ENCODE data around the gene CCM2. TPM values are rescaled to one million over a fixed set of nuclear protein-coding genes. Genes with fewer than 3 reads are reported as not detected.

CCM2 gene
- total RNA-seq, 1 donor from 2014 or later, result 47.8 TPM

- no peak for DNase-seq (ENCODE audit: low spot score)
- Mint-ChIP-seq H3K27me3 (ENCODE audit: low read depth) (no peaks in the 10 kb centered on the region), H3K4me1 (ENCODE audit: low read depth) (peaks cover 49% of the 10 kb centered on the region), H3K9me3 (ENCODE audit: low read depth) (no peaks in the 10 kb centered on the region), H3K27ac (ENCODE audit: unreplicated experiment) (peak overlapping the region; percentile 88), H3K4me3 (ENCODE audit: unreplicated experiment) (no peak overlapping the region), H3K36me3 (ENCODE audit: low read depth) (peaks cover 22% of the 10 kb centered on the region)
- no peak for TF ChIP-seq CTCF (IDR thresholded peaks at IDR 0.05)
Measured at GRCh38 chr7:44981035-44981706, 18.8 kb upstream of the CCM2 start.

DNA sequence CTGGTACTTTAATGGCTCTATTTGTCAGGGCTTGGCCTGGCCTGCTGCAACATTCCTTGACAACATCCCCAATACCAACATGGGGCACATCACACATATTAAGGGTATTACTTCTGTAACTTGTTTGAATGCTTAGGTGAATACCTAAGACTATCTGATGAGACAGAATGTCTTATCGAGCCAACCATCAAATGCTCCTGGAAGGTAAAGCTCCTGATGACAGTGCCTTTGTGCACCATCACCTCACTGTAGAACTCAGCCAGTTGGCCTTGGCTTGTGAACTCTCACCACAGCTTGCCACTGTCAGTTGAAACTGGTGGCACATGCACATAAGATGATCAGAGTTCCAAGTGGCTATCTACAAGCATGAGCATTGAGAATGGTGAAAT lies 17.5 kb upstream of the CCM2 start:
- Mint-ChIP-seq H3K4me1 (ENCODE audit: low read depth) (peaks cover 61% of the 10 kb centered on the region), H3K36me3 (ENCODE audit: low read depth) (peaks cover 22% of the 10 kb centered on the region), H3K27me3 (ENCODE audit: low read depth) (no peaks in the 10 kb centered on the region), H3K9me3 (ENCODE audit: low read depth) (no peaks in the 10 kb centered on the region), H3K4me3 (ENCODE audit: unreplicated experiment) (no peak overlapping the region), H3K27ac (ENCODE audit: unreplicated experiment) (peak overlapping the region; percentile 32)
- TF ChIP-seq CTCF (IDR thresholded peaks at IDR 0.05), result no peak
- no peak for DNase-seq (ENCODE audit: low spot score)

DNA sequence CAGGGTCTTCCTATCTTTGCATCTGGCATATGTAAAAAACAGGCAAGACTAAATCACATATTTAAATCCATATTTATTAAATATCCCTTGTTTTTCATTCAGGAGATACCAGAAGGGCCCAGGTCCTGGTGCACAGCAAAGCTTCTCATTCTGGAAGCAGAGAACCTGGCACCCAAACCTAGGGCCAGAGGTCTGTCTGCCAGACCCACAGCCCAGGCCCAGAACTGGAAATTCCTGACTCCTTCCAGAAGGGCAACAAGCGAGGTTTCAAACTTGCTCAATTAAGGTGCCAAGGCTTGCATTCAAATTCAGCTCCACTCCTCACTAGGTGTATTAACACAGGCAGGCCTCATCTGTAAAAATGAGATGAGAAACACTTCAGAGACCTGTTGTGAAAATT lies 17.0 kb upstream of the CCM2 start:
- peaks cover 60% of the 10 kb centered on the region for H3K4me1 Mint-ChIP-seq (ENCODE audit: low read depth)
- H3K27me3 Mint-ChIP-seq (ENCODE audit: low read depth), result no peaks in the 10 kb centered on the region
- TF ChIP-seq CTCF (IDR thresholded peaks at IDR 0.05), result no peak
- H3K4me3 Mint-ChIP-seq (ENCODE audit: unreplicated experiment), result no peak overlapping the region
- no peak for DNase-seq (ENCODE audit: low spot score)
- H3K36me3 Mint-ChIP-seq (ENCODE audit: low read depth), result peaks cover 22% of the 10 kb centered on the region
- peak overlapping the region; percentile 57 for H3K27ac Mint-ChIP-seq (ENCODE audit: unreplicated experiment)
- no peaks in the 10 kb centered on the region for H3K9me3 Mint-ChIP-seq (ENCODE audit: low read depth)

GRCh38 chr7:44983742-44984477 lies 16.1 kb upstream of the CCM2 start:
- H3K4me1 Mint-ChIP-seq (ENCODE audit: low read depth), result peaks cover 57% of the 10 kb centered on the region
- H3K27me3 Mint-ChIP-seq (ENCODE audit: low read depth), result no peaks in the 10 kb centered on the region
- no peak for TF ChIP-seq CTCF (IDR thresholded peaks at IDR 0.05)
- H3K4me3 Mint-ChIP-seq (ENCODE audit: unreplicated experiment), result no peak overlapping the region
- H3K36me3 Mint-ChIP-seq (ENCODE audit: low read depth), result peaks cover 22% of the 10 kb centered on the region
- no peaks in the 10 kb centered on the region for H3K9me3 Mint-ChIP-seq (ENCODE audit: low read depth)
- DNase-seq (ENCODE audit: low spot score), result no peak
- H3K27ac Mint-ChIP-seq (ENCODE audit: unreplicated experiment), result peak overlapping the region; percentile 71

- H3K36me3 Mint-ChIP-seq (ENCODE audit: low read depth), result peaks cover 22% of the 10 kb centered on the region
- peaks cover 53% of the 10 kb centered on the region for H3K4me1 Mint-ChIP-seq (ENCODE audit: low read depth)
- H3K27me3 Mint-ChIP-seq (ENCODE audit: low read depth), result no peaks in the 10 kb centered on the region
- peak overlapping the region; percentile 71 for H3K27ac Mint-ChIP-seq (ENCODE audit: unreplicated experiment)
- no peaks in the 10 kb centered on the region for H3K9me3 Mint-ChIP-seq (ENCODE audit: low read depth)
- TF ChIP-seq CTCF (IDR thresholded peaks at IDR 0.05), result no peak
- no peak overlapping the region for H3K4me3 Mint-ChIP-seq (ENCODE audit: unreplicated experiment)
- DNase-seq (ENCODE audit: low spot score), result no peak
Measured at GRCh38 chr7:44984478-44984758, 15.6 kb upstream of the CCM2 start.
